HUES64 (cell line): ENCODE results near the gene SRRD.

ENCODE experiments used
- H3K27ac ChIP-seq: 2 replicates; pipeline ENCODE4 v1.7.0; 2013; ENCODE audit warnings: low read depth, low read length, inconsistent platforms
- H3K27me3 ChIP-seq: 2 replicates; pipeline ENCODE4 v1.6.1; 2013; ENCODE audit warnings: mild to moderate bottlenecking, low read length; ENCODE audit not compliant: insufficient read depth
- H3K36me3 ChIP-seq: 2 replicates; pipeline ENCODE4 v1.6.1; 2013; ENCODE audit warnings: mild to moderate bottlenecking, low read length; ENCODE audit not compliant: insufficient read depth
- H3K4me1 ChIP-seq: 2 replicates; pipeline ENCODE4 v1.6.1; 2013; ENCODE audit warnings: mild to moderate bottlenecking, low read length, moderate library complexity; ENCODE audit not compliant: insufficient read depth
- H3K4me3 ChIP-seq: 2 replicates; pipeline ENCODE4 v1.5.1; 2013; ENCODE audit warnings: mild to moderate bottlenecking, low read length, moderate library complexity
- H3K9ac ChIP-seq: 2 replicates; pipeline ENCODE4 v1.6.1; 2013; ENCODE audit warnings: mild to moderate bottlenecking, low read depth, low read length
- H3K9me3 ChIP-seq: 2 replicates; pipeline ENCODE4 v1.6.1; 2013; ENCODE audit warnings: low read depth, low read length; ENCODE audit not compliant: insufficient read depth
- WGBS: fragments of 150-250, 120-280 bp; methylation state at CpG from one replicate; pipeline ENCODE4 v1.1.7; 2013; ENCODE audit warnings: missing lambda C conversion rate; 5-methylcytosine and 5-hydroxymethylcytosine counted together

Gene SRRD

GRCh38 chr22:26508148-26508547, 24.5 kb downstream of the SRRD start:
- Histone ChIP-seq H3K4me1 (peaks cover 10% of the 10 kb centered on the region), H3K4me3 (no peak overlapping the region), H3K36me3 (peaks cover 73% of the 10 kb centered on the region), H3K27me3 (no peaks in the 10 kb centered on the region), H3K27ac (no peak overlapping the region), H3K9ac (no peak overlapping the region), H3K9me3 (no peaks in the 10 kb centered on the region)

- Histone ChIP-seq H3K9ac (peak within 1 kb of the TSS; percentile 82), H3K36me3 (peaks cover 33% of the 10 kb centered on the region), H3K9me3 (no peaks in the 10 kb centered on the region), H3K4me3 (peak within 1 kb of the TSS; percentile 87), H3K27me3 (no peaks in the 10 kb centered on the region), H3K4me1 (peaks cover 13% of the 10 kb centered on the region; the same call in 1 of the 2 replicates), H3K27ac (peak within 1 kb of the TSS; percentile 70)
- under 1% methylated on average over 40 of the region's 40 CpGs for WGBS
Observed at GRCh38 chr22:26512149-26512793, 28.6 kb downstream of the SRRD start, which contains the start of gene TFIP11. TFIP11 (minus strand) TSS chr22:26512473; CDS start chr22:26510272, 2,201 bp downstream.

- Histone ChIP-seq H3K4me1 (peaks cover 13% of the 10 kb centered on the region; the same call in 1 of the 2 replicates), H3K4me3 (peak overlapping the region; percentile 87; the same call in 1 of the 2 replicates), H3K9ac (no peak overlapping the region), H3K36me3 (peaks cover 19% of the 10 kb centered on the region), H3K9me3 (no peaks in the 10 kb centered on the region), H3K27ac (no peak overlapping the region), H3K27me3 (no peaks in the 10 kb centered on the region)
- WGBS, result 96% methylated on average over 1 of the region's 1 CpG
Observed at GRCh38 chr22:26513838-26514237, 30.2 kb downstream of the SRRD start.

- no peak overlapping the region for H3K4me3 ChIP-seq
- H3K36me3 ChIP-seq, result peaks cover 11% of the 10 kb centered on the region
- H3K27me3 ChIP-seq, result no peaks in the 10 kb centered on the region
- H3K9me3 ChIP-seq, result no peaks in the 10 kb centered on the region
- WGBS, result 91% methylated on average over 12 of the region's 12 CpGs
- H3K4me1 ChIP-seq, result peaks cover 13% of the 10 kb centered on the region; the same call in 1 of the 2 replicates
- H3K9ac ChIP-seq, result no peak overlapping the region
- H3K27ac ChIP-seq, result no peak overlapping the region
Observed at GRCh38 chr22:26514419-26515161, 30.9 kb downstream of the SRRD start.

GRCh38 chr22:26515931-26516330, 32.3 kb downstream of the SRRD start:
- 98% methylated on average over 3 of the region's 3 CpGs for WGBS
- H3K9me3 ChIP-seq, result no peaks in the 10 kb centered on the region
- H3K36me3 ChIP-seq, result no peaks in the 10 kb centered on the region
- no peak overlapping the region for H3K27ac ChIP-seq
- no peak overlapping the region for H3K4me3 ChIP-seq
- peaks cover 13% of the 10 kb centered on the region; the same call in 1 of the 2 replicates for H3K4me1 ChIP-seq
- no peak overlapping the region for H3K9ac ChIP-seq
- H3K27me3 ChIP-seq, result no peaks in the 10 kb centered on the region

GRCh38 chr22:26516503-26516902, 32.8 kb downstream of the SRRD start:
- Histone ChIP-seq H3K27me3 (no peaks in the 10 kb centered on the region), H3K9me3 (no peaks in the 10 kb centered on the region), H3K27ac (no peak overlapping the region), H3K9ac (no peak overlapping the region), H3K36me3 (no peaks in the 10 kb centered on the region), H3K4me3 (no peak overlapping the region), H3K4me1 (peaks cover 10% of the 10 kb centered on the region; the same call in 1 of the 2 replicates)
- 94% methylated on average over 1 of the region's 1 CpG for WGBS

- H3K36me3 ChIP-seq, result no peaks in the 10 kb centered on the region
- H3K27me3 ChIP-seq, result no peaks in the 10 kb centered on the region
- 97% methylated on average over 3 of the region's 5 CpGs for WGBS
- peaks cover 8% of the 10 kb centered on the region; the same call in 1 of the 2 replicates for H3K4me1 ChIP-seq
- no peak overlapping the region for H3K27ac ChIP-seq
- H3K9me3 ChIP-seq, result no peaks in the 10 kb centered on the region
- no peak overlapping the region for H3K4me3 ChIP-seq
- H3K9ac ChIP-seq, result no peak overlapping the region
Observed at GRCh38 chr22:26517429-26517828, 33.8 kb downstream of the SRRD start.

- no peaks in the 10 kb centered on the region for H3K27me3 ChIP-seq
- H3K4me1 ChIP-seq, result no peaks in the 10 kb centered on the region
- no peak overlapping the region for H3K27ac ChIP-seq
- H3K9ac ChIP-seq, result no peak overlapping the region
- no peak overlapping the region for H3K4me3 ChIP-seq
- WGBS, result 80% methylated on average over 1 of the region's 2 CpGs
- no peaks in the 10 kb centered on the region for H3K9me3 ChIP-seq
- peaks cover 34% of the 10 kb centered on the region for H3K36me3 ChIP-seq
Observed at GRCh38 chr22:26522012-26522411, 38.3 kb downstream of the SRRD start.

GRCh38 chr22:26522592-26522991, 38.9 kb downstream of the SRRD start:
- WGBS, result 95% methylated on average over 4 of the region's 4 CpGs
- Histone ChIP-seq H3K9ac (no peak overlapping the region), H3K4me1 (no peaks in the 10 kb centered on the region), H3K27me3 (no peaks in the 10 kb centered on the region), H3K9me3 (no peaks in the 10 kb centered on the region), H3K4me3 (no peak overlapping the region), H3K36me3 (peaks cover 40% of the 10 kb centered on the region), H3K27ac (no peak overlapping the region)

GRCh38 chr22:26524870-26525269, 41.2 kb downstream of the SRRD start:
- 93% methylated on average over 4 of the region's 4 CpGs for WGBS

GRCh38 chr22:26525946-26526564, 42.4 kb downstream of the SRRD start:
- Histone ChIP-seq H3K27me3 (no peaks in the 10 kb centered on the region), H3K4me1 (no peaks in the 10 kb centered on the region), H3K36me3 (peaks cover 71% of the 10 kb centered on the region), H3K9ac (no peak overlapping the region), H3K4me3 (no peak overlapping the region), H3K27ac (no peak overlapping the region), H3K9me3 (no peaks in the 10 kb centered on the region)
- 98% methylated on average over 4 of the region's 7 CpGs for WGBS

More at GRCh38 chr22:26524870-26525269, 41.2 kb downstream of the SRRD start:
- H3K4me3 ChIP-seq, result no peak overlapping the region
- H3K9ac ChIP-seq, result no peak overlapping the region
- H3K4me1 ChIP-seq, result no peaks in the 10 kb centered on the region
- H3K36me3 ChIP-seq, result peaks cover 60% of the 10 kb centered on the region
- H3K27me3 ChIP-seq, result no peaks in the 10 kb centered on the region
- no peak overlapping the region for H3K27ac ChIP-seq
- H3K9me3 ChIP-seq, result no peaks in the 10 kb centered on the region
